Colonic mucosa (tissue), 4 donors: ENCODE measurements around the gene TRAPPC11. TPM values are rescaled to one million over a fixed set of nuclear protein-coding genes. Genes with fewer than 3 reads are reported as not detected.
"Not testable (repeated sequence)": the region's sequence is repeated elsewhere in the genome, so short reads cannot be mapped to it uniquely, and the experiment has no call there.

Source experiments
- DNase-seq: peaks from one replicate; pipeline ENCODE4 v3.0.0-alpha.2; 2020
- H3K27ac ChIP-seq: fragments of 200-600 bp; one replicate; pipeline ENCODE4 v1.8.0; 2021
- H3K27me3 ChIP-seq: fragments of 200-600 bp; one replicate; pipeline ENCODE4 v1.8.0; 2021
- H3K36me3 ChIP-seq: fragments of 200-600 bp; one replicate; pipeline ENCODE4 v1.8.0; 2021
- H3K4me1 ChIP-seq: fragments of 200-600 bp; one replicate; pipeline ENCODE4 v1.8.0; 2021; ENCODE audit warnings: mild to moderate bottlenecking
- H3K4me3 ChIP-seq: fragments of 200-600 bp; one replicate; pipeline ENCODE4 v1.8.0; 2021
- H3K9ac ChIP-seq, 2 donors: one replicate each; pipeline ENCODE4 v1.7.0; 2013; ENCODE audit warnings: control low read depth in 2 of 2, low read depth in 2 of 2, low read length in 2 of 2
- H3K9me3 ChIP-seq: fragments of 200-600 bp; one replicate; pipeline ENCODE4 v1.8.0; 2021
- intact Hi-C: fragments of 100-400 bp; cut with DNase I; formaldehyde crosslinking; loops from one replicate; pipeline ENCODE4 v1.14.1; 2022
- total RNA-seq, 2 donors: library from RNA; stranded (reverse); fragmentation: NEBNext Ultra II Directional in 1 of 2; extraction: Animal tissue kit (Norgen Biotek cat#: 25700) in 1 of 2; gene quantifications; one replicate each; pipeline ENCODE4 v1.2.1, GENCODE V29; 2021
- TF ChIP-seq, protein P1 (sequence below): fragments of 200-600 bp; IDR thresholded peaks from one replicate; pipeline ENCODE4 v1.8.0; 2022; ENCODE audit warnings: antibody characterized with exemption, mild to moderate bottlenecking
- donor health status: healthy.
- donor health status: DM: no; HTN: no; CAD: no.
- donor health status: DM: no; HTN: no; CAD: no.

The TRAPPC11 gene
- total RNA-seq, 2 donors from 2014 or later: 25.2 to 29.2 TPM

DNA sequence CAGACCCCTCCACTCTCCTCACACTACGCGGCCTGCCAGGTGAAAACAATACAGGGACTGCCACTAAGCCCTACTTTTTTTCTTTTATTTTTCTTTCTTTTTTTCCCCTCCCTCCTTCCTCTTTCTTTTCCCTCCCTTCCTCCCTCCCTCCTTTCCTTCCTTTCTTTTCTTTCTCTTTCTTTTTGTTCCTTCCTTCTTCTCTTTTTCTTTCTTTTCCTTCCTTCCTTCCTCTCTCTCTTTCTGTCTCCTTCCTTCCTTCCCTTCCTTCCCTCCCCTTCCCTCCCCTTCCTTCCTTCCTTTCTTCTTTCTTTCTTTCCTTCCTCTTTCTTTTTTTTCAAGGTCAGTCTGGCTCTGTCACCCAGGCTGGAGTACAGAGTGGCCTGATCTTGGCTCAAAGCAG is 42.0 kb upstream of the TRAPPC11 start:
- no peaks in the 10 kb centered on the region for H3K9me3 ChIP-seq
- H3K9ac ChIP-seq: no peak overlapping the region
- no peak overlapping the region for H3K27ac ChIP-seq
- intact Hi-C loops: no loop called here
- TF ChIP-seq, protein P1, sequence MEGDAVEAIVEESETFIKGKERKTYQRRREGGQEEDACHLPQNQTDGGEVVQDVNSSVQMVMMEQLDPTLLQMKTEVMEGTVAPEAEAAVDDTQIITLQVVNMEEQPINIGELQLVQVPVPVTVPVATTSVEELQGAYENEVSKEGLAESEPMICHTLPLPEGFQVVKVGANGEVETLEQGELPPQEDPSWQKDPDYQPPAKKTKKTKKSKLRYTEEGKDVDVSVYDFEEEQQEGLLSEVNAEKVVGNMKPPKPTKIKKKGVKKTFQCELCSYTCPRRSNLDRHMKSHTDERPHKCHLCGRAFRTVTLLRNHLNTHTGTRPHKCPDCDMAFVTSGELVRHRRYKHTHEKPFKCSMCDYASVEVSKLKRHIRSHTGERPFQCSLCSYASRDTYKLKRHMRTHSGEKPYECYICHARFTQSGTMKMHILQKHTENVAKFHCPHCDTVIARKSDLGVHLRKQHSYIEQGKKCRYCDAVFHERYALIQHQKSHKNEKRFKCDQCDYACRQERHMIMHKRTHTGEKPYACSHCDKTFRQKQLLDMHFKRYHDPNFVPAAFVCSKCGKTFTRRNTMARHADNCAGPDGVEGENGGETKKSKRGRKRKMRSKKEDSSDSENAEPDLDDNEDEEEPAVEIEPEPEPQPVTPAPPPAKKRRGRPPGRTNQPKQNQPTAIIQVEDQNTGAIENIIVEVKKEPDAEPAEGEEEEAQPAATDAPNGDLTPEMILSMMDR: no peak
- no peaks in the 10 kb centered on the region for H3K36me3 ChIP-seq
- DNase-seq: no peak
- H3K4me3 ChIP-seq: no peak overlapping the region
- no peaks in the 10 kb centered on the region for H3K27me3 ChIP-seq
- no peaks in the 10 kb centered on the region for H3K4me1 ChIP-seq

GRCh38 chr4:183618681-183619080 is 40.4 kb upstream of the TRAPPC11 start:
- DNase-seq: no peak
- Histone ChIP-seq H3K27ac (no peak overlapping the region), H3K36me3 (no peaks in the 10 kb centered on the region), H3K4me3 (no peak overlapping the region), H3K4me1 (no peaks in the 10 kb centered on the region), H3K27me3 (no peaks in the 10 kb centered on the region), H3K9ac (no peak overlapping the region), H3K9me3 (no peaks in the 10 kb centered on the region)
- TF ChIP-seq, protein P1: no peak
- intact Hi-C loops: no loop called here

GRCh38 chr4:183620421-183620820 is 38.7 kb upstream of the TRAPPC11 start:
- intact Hi-C loops: no loop called here
- TF ChIP-seq, protein P1: no peak
- H3K27ac ChIP-seq: no peak overlapping the region

GRCh38 chr4:183621875-183622274 is 37.2 kb upstream of the TRAPPC11 start:
- Histone ChIP-seq H3K27me3 (no peaks in the 10 kb centered on the region), H3K36me3 (no peaks in the 10 kb centered on the region), H3K4me1 (no peaks in the 10 kb centered on the region), H3K9me3 (no peaks in the 10 kb centered on the region), H3K9ac (no peak overlapping the region), H3K4me3 (no peak overlapping the region), H3K27ac (no peak overlapping the region)
- DNase-seq: no peak
- TF ChIP-seq, protein P1: no peak
- intact Hi-C loops: no loop called here

More at GRCh38 chr4:183620421-183620820, 38.7 kb upstream of the TRAPPC11 start:
- no peak overlapping the region for H3K4me3 ChIP-seq
- no peak for DNase-seq
- H3K27me3 ChIP-seq: no peaks in the 10 kb centered on the region
- no peak overlapping the region for H3K9ac ChIP-seq
- no peaks in the 10 kb centered on the region for H3K9me3 ChIP-seq
- H3K4me1 ChIP-seq: no peaks in the 10 kb centered on the region
- no peaks in the 10 kb centered on the region for H3K36me3 ChIP-seq

- intact Hi-C loops: no loop called here
- Histone ChIP-seq H3K4me3 (no peak overlapping the region), H3K9ac (no peak overlapping the region), H3K9me3 (no peaks in the 10 kb centered on the region), H3K36me3 (no peaks in the 10 kb centered on the region), H3K27me3 (no peaks in the 10 kb centered on the region), H3K27ac (no peak overlapping the region), H3K4me1 (no peaks in the 10 kb centered on the region)
- TF ChIP-seq, protein P1: no peak
- no peak for DNase-seq
Observed at GRCh38 chr4:183624548-183624947, 34.5 kb upstream of the TRAPPC11 start.

DNA sequence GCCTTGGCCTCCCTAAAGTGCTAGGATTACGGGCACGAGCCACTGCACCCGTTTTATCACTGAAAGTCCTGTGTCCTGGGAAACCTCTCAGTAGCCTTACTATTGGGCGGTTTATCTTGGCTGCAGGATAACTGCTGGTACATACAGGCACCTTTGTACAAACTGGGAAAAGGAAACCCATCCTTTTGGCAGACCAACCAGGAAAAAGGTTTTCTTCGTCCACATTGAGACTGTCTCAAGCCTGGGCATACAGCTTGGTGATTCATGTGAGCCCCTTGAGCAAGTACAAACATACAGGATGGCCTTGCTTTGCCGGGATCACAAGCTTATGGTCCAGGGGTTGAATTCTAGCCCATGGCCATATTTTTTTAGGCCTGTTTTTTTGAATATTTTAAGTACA is 32.9 kb upstream of the TRAPPC11 start:
- TF ChIP-seq, protein P1: no peak
- intact Hi-C loops: no loop called here
- no peak overlapping the region for H3K9ac ChIP-seq
- no peak for DNase-seq
- H3K4me1 ChIP-seq: no peaks in the 10 kb centered on the region
- no peak overlapping the region for H3K27ac ChIP-seq
- no peaks in the 10 kb centered on the region for H3K27me3 ChIP-seq
- H3K4me3 ChIP-seq: no peak overlapping the region
- no peaks in the 10 kb centered on the region for H3K36me3 ChIP-seq
- H3K9me3 ChIP-seq: no peaks in the 10 kb centered on the region

DNA sequence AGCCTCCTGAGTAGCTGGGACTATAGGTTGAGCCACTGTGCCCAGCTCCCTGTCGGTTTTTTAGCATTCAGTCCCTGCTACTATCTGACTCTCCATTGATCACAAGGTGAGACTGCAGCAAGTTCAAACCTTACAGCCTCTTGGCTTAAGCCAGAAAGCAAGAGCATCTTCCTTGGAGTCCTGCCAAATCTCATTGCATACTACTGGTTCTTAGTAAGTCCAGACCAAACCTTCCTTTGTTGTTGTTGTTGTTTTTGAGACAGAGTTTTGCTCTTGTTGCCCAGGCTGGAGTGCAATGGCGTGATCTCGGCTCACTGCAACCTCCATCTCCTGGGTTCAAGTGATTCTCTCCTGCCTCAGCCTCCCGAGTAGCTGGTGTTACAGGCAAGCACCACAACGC is 31.8 kb upstream of the TRAPPC11 start:
- H3K4me3 ChIP-seq, H3K27ac ChIP-seq, DNase-seq, H3K36me3 ChIP-seq, H3K9me3 ChIP-seq, H3K9ac ChIP-seq, intact Hi-C loops, H3K27me3 ChIP-seq, H3K4me1 ChIP-seq: not testable (repeated sequence)
